Subcutaneous adipose tissue (tissue), 4 donors: ENCODE measurements around the gene IFT122. TPM values are rescaled to one million over a fixed set of nuclear protein-coding genes. Genes with fewer than 3 reads are reported as not detected.

Experiments used
- total RNA-seq, 4 donors: library from RNA; depleted of rRNA; stranded (reverse); fragments of >200 nt; gene quantifications; one replicate each; pipeline ENCODE4 v1.1.0, GENCODE V29; 2016
- TF ChIP-seq, protein P1 (sequence below): fragments of 450-650 bp; IDR thresholded peaks from one replicate; pipeline ENCODE4 v1.5.1; 2016; ENCODE audit warnings: low read depth, mild to moderate bottlenecking, control low read depth, antibody characterized with exemption, moderate library complexity

IFT122 gene
- total RNA-seq, 4 donors from 2014 or later: 26.4 to 57.3 (median 45.3) TPM

DNA sequence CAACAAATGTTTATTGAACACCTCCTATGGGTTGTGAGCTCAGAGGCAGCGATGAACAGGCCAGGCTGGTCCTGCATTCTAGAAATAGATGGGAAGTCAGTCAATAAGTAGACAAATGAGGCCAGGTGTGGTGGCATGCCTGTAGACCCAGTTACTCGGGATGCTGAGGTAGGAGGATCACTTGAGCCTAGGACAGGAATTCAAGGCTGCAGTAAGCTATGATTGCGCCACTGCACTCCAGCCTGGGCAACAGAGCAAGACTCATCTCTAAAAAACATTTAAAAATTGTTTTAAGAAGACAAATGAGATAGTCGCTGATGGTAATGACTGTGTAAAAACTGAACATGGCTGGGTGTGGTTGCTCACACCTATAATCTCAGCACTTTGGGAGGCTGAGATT lies 84.1 kb downstream of the IFT122 start:
- TF ChIP-seq, protein P1, sequence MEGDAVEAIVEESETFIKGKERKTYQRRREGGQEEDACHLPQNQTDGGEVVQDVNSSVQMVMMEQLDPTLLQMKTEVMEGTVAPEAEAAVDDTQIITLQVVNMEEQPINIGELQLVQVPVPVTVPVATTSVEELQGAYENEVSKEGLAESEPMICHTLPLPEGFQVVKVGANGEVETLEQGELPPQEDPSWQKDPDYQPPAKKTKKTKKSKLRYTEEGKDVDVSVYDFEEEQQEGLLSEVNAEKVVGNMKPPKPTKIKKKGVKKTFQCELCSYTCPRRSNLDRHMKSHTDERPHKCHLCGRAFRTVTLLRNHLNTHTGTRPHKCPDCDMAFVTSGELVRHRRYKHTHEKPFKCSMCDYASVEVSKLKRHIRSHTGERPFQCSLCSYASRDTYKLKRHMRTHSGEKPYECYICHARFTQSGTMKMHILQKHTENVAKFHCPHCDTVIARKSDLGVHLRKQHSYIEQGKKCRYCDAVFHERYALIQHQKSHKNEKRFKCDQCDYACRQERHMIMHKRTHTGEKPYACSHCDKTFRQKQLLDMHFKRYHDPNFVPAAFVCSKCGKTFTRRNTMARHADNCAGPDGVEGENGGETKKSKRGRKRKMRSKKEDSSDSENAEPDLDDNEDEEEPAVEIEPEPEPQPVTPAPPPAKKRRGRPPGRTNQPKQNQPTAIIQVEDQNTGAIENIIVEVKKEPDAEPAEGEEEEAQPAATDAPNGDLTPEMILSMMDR: no peak

DNA sequence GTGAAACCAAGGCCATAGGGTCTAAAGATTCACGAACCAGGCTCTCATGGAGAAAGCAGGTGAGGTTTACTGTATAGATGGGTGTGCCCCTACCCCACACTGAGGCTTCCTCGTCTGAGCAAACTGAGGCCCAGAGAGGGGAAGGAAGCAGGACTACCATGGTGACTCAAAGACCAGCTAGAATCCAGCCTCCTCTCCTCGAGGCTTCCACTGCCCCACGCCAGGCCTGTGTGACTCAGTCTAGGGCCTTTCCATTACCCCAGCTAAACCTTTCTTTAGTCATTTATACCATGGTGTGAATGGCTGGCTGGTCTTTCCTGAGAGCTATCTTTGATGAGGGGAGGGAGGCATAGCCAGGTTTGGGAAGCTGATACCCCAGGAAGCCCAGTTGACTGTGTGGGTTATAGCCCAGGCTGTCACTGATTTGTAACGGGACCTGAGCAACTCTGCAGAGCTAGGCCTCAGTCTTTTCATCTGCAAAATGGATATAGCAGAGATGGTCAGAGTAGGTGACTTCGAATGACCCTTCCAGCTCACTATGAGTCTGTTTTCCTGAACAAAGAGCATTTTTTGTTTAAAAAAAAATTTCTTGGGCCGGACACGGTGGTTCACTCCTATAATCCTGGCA lies 85.4 kb downstream of the IFT122 start:
- TF ChIP-seq, protein P1: no peak

DNA sequence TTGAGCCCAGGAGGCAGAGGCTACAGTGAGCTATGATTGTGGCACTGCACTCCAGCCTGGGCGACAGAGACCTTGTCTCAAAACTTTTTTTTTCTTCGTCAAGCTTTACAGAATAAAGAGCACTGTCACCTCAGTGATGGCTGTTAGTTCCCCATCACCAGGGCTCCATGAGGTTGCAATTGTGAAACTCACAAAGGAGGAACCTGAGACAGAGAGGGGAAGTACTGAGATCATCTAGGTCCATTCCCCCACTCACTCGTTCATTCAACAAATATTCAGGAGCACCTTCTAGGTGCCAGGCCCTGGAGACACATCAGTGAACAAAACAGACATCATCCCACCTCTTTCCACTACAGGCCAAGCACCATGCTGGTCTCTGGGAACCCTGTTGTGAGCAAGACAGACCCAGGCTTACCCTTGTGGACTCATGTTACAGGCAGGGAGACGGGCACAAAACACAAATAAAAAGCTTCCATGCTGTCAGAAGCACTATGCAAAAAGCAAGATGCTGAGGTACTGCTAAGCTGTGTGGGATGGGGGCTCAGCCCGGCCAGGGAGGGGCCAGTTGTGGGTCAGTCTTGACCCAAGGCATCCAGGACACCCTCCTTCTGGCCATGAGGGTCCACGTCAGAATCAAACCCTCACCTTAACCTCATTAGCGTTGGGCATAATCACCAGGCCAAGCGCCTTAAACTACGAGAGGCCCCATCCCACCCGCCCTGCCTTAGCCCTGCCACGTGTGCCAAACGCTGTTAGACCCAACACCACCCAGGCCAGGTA lies 86.3 kb downstream of the IFT122 start:
- TF ChIP-seq, protein P1: no peak

DNA sequence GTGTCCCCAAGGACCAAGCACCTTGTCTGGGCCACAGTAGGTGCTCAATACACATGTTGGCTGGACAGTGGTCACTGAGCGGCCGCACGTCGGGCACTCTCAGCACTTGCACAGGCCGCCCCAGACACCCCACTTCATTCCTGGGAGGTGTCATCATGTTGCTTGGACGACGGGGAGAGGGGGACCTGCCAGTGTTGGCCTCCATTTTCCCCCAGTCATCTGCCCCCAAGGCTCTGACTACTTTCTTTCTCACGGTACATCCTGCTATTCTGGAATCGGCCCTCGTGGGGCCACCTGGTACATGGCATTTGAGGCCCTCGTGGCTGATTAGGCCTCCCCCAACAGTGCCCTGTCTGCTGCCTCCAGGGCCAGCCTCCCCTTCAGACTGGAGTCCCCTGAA lies 87.2 kb downstream of the IFT122 start:
- TF ChIP-seq, protein P1: no peak

DNA sequence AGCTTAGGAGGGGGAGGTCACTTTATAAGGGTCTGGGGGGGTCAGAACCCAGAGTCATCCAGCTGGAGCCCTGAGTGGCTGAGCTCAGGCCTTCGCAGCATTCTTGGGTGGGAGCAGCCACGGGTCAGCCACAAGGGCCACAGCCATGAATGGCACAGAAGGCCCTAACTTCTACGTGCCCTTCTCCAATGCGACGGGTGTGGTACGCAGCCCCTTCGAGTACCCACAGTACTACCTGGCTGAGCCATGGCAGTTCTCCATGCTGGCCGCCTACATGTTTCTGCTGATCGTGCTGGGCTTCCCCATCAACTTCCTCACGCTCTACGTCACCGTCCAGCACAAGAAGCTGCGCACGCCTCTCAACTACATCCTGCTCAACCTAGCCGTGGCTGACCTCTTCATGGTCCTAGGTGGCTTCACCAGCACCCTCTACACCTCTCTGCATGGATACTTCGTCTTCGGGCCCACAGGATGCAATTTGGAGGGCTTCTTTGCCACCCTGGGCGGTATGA lies 88.6 kb downstream of the IFT122 start, which contains the start of gene RHO:
Gene RHO, plus strand, starts transcription at position 51 of the 512 bp plus-strand sequence. Its CDS starts 95 bp downstream, at position 146.
- TF ChIP-seq, protein P1: no peak

DNA sequence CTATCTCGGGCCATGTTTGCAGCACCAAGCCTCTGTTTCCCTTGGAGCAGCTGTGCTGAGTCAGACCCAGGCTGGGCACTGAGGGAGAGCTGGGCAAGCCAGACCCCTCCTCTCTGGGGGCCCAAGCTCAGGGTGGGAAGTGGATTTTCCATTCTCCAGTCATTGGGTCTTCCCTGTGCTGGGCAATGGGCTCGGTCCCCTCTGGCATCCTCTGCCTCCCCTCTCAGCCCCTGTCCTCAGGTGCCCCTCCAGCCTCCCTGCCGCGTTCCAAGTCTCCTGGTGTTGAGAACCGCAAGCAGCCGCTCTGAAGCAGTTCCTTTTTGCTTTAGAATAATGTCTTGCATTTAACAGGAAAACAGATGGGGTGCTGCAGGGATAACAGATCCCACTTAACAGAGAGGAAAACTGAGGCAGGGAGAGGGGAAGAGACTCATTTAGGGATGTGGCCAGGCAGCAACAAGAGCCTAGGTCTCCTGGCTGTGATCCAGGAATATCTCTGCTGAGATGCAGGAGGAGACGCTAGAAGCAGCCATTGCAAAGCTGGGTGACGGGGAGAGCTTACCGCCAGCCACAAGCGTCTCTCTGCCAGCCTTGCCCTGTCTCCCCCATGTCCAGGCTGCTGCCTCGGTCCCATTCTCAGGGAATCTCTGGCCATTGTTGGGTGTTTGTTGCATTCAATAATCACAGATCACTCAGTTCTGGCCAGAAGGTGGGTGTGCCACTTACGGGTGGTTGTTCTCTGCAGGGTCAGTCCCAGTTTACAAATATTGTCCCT lies 89.6 kb downstream of the IFT122 start:
- TF ChIP-seq, protein P1: no peak
